ENCODE measurements around the gene C1QTNF5.

- TF ChIP-seq CTCF (IDR thresholded peaks at IDR 0.05) (no peak), EZH2 (IDR thresholded peaks at IDR 0.05) (no peak)
These were observed 18.9 kb upstream of the C1QTNF5 start for GRCh38 chr11:119359365-119360214.
